Brain microvascular endothelial cell (primary cell): ENCODE measurements around the gene LGR4.

Source experiments
- DNase-seq: peaks from one replicate; pipeline ENCODE4 v3.0.0-alpha.2; 2020
- H3K27ac ChIP-seq: fragments of 250-450 bp; sonication (Bioruptor Pico); 2 replicates; pipeline ENCODE4 v1.5.1; 2020; ENCODE audit warnings: mild to moderate bottlenecking, moderate library complexity
- H3K27me3 ChIP-seq: fragments of 250-450 bp; sonication (Bioruptor Pico); replicated peaks from 2 replicates; pipeline ENCODE4 v1.5.1; 2020; ENCODE audit warnings: mild to moderate bottlenecking
- H3K36me3 ChIP-seq: fragments of 250-450 bp; sonication (Bioruptor Pico); replicated peaks from 2 replicates; pipeline ENCODE4 v1.5.1; 2020; ENCODE audit warnings: mild to moderate bottlenecking
- H3K4me3 ChIP-seq: 2 replicates; pipeline ENCODE4 v1.5.1; 2011; ENCODE audit warnings: low read depth, mild to moderate bottlenecking, control low read depth, low read length, moderate library complexity
- in situ Hi-C: cut with HindIII; loops from 2 replicates; pipeline ENCODE4 v1.10.0; 2017; ENCODE audit warnings: low sequenced_read_pairs, low pct_ligation_motif_present
- TF ChIP-seq, protein P1 (sequence below): IDR thresholded peaks from 2 replicates; pipeline ENCODE4 v1.5.1; 2011; ENCODE audit warnings: low read depth, mild to moderate bottlenecking, moderate library complexity, low read length, control low read depth, inconsistent platforms; ENCODE audit errors: missing control alignments

LGR4 gene

DNA sequence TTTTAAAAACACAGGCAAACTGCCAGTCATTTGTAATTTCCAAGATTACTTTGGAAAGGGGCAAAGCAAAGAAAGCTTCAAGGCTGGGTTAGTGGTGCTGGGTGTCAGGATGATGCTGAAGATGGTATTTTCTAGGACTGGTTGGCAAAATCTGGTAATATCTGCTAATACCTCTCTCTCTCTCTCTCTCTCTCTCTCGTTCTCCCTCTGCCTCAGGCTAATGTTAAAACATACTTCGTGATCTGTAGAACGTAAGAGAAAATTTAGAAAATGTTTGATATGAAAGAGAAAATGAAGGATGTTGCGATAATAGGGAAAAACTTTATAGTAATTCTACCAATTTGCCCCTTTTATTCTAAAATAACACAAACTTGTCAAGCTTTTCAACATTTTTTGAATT, 9.4 kb upstream of the LGR4 start:
- in situ Hi-C loops: loop anchor here (25.0 kb wide), 1 partner anchor 295 kb away; no protein-coding TSS in a partner anchor
- TF ChIP-seq, protein P1, sequence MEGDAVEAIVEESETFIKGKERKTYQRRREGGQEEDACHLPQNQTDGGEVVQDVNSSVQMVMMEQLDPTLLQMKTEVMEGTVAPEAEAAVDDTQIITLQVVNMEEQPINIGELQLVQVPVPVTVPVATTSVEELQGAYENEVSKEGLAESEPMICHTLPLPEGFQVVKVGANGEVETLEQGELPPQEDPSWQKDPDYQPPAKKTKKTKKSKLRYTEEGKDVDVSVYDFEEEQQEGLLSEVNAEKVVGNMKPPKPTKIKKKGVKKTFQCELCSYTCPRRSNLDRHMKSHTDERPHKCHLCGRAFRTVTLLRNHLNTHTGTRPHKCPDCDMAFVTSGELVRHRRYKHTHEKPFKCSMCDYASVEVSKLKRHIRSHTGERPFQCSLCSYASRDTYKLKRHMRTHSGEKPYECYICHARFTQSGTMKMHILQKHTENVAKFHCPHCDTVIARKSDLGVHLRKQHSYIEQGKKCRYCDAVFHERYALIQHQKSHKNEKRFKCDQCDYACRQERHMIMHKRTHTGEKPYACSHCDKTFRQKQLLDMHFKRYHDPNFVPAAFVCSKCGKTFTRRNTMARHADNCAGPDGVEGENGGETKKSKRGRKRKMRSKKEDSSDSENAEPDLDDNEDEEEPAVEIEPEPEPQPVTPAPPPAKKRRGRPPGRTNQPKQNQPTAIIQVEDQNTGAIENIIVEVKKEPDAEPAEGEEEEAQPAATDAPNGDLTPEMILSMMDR: no peak
- H3K27ac ChIP-seq: no peak overlapping the region
- H3K4me3 ChIP-seq: no peak overlapping the region
- no peaks in the 10 kb centered on the region for H3K27me3 ChIP-seq
- no peaks in the 10 kb centered on the region for H3K36me3 ChIP-seq
- no peak for DNase-seq

DNA sequence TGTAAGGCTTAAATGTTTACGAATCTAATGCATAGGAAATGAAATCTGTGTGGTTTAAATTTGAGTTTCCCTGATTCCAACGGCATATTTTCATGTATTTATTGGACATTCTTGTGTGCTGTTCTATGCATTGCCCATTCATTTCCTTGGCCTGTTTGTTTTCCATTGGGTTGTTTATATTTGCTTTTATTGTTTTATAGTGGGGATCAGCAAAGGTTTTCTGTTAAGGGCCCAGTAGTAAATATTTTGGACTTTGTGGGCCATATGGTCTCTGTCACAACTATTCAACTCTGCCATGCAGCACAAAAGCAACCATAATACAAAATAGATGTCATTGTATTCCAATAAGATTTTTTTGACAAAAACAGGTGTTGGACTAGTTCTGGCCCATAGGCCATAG, 5.2 kb upstream of the LGR4 start:
- in situ Hi-C loops: loop anchor here (25.0 kb wide), 1 partner anchor 291 kb away; no protein-coding TSS in a partner anchor
- DNase-seq: no peak
- H3K27me3 ChIP-seq: no peaks in the 10 kb centered on the region
- H3K36me3 ChIP-seq: no peaks in the 10 kb centered on the region
- H3K27ac ChIP-seq: no peak overlapping the region
- TF ChIP-seq, protein P1: no peak
- H3K4me3 ChIP-seq: no peak overlapping the region

DNA sequence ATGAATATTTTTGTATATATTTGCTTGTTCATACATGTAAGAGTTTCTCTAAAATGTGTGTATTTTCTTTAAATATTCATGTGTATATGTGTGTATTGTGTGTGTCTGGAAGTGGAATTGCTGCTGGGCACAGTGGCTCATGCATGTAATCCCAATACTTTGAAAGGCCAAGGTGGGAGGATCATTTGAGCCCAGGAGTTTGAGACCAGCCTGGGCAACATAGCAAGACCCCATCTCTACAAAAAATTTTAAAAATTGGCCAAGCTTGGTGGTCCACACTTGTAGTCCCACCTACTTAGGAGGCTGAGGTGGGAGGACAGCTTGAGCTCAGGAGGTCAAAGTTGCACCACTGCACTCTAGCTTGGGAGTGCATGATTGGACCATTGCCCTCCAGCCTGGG, 4.7 kb upstream of the LGR4 start:
- DNase-seq: no peak
- H3K27me3 ChIP-seq: no peaks in the 10 kb centered on the region
- no peak overlapping the region for H3K27ac ChIP-seq
- TF ChIP-seq, protein P1: no peak
- no peak overlapping the region for H3K4me3 ChIP-seq
- H3K36me3 ChIP-seq: no peaks in the 10 kb centered on the region
- in situ Hi-C loops: loop anchor here (25.0 kb wide), 1 partner anchor 290 kb away; no protein-coding TSS in a partner anchor

DNA sequence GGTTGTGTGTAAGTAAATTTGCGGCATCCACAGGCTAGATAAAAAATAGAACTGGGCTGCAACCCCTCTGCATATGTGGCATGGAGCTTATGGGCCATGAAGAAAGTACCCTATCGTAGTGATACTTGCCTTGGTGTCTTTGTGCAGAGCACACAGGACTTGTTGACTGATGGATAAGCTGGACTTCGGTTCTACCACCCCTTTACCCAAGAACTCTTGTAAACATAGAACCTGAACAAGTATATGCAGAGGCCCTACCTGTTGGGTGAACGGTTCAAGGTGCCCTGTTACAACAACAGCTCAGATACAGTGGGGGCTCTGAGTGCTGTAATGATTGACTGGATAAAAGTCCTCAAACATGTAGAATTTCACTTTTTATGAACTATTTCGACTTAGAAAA, 3.0 kb upstream of the LGR4 start:
- in situ Hi-C loops: loop anchor here (25.0 kb wide), 1 partner anchor 288 kb away; no protein-coding TSS in a partner anchor
- no peaks in the 10 kb centered on the region for H3K27me3 ChIP-seq
- no peaks in the 10 kb centered on the region for H3K36me3 ChIP-seq
- TF ChIP-seq, protein P1: no peak
- H3K4me3 ChIP-seq: no peak overlapping the region
- no peak for DNase-seq
- no peak overlapping the region for H3K27ac ChIP-seq

DNA sequence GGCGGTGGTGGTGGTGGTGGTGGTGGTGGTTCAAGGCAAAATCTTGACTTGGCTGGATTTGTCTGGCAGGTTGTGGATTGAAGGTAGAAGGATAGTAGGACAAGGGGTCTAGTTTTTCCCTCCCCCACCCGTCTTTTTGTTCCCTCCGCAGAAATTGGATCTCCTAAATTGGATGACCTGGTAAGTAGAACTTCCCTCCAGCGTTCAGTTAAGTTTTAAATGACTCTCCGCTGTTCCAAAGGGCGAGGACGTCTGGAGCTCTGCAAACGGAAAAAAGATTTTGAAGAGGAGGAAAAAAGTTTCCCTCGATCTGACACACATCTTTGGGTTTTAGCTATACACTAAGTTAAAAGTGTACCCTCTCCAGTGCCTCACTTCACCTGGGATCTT, 422 bp upstream of the LGR4 start:
- H3K27ac ChIP-seq: no peak overlapping the region

More for the DNA sequence above, 422 bp upstream of the LGR4 start:
- H3K36me3 ChIP-seq: no peaks in the 10 kb centered on the region
- H3K27me3 ChIP-seq: no peaks in the 10 kb centered on the region
- peak overlapping the region; percentile 81 for H3K4me3 ChIP-seq
- in situ Hi-C loops: no loop called here
- DNase-seq: no peak
- TF ChIP-seq, protein P1: no peak
